Prostate gland (tissue), 2 donors: Measurements from ENCODE around the gene TERC. TPM values are rescaled to one million over a fixed set of nuclear protein-coding genes. Genes with fewer than 3 reads are reported as not detected.

Source experiments
- DNase-seq: peaks from one replicate; pipeline ENCODE4 v3.0.0-alpha.2; 2019; ENCODE audit warnings: low spot score
- H3K27ac ChIP-seq, 2 donors: fragments of 200-600 bp; sonication (generic); 2 replicates each; pipeline ENCODE4 v1.5.1; 2017 to 2019
- H3K27me3 ChIP-seq: fragments of 200-600 bp; sonication (generic); replicated peaks from 2 replicates; pipeline ENCODE4 v1.5.1; 2019; ENCODE audit not compliant: insufficient read depth
- H3K36me3 ChIP-seq, 2 donors: fragments of 200-600 bp; sonication (generic); 1 replicate in 1 of 2; 2 replicates in 1 of 2; pipeline versions ENCODE4 v1.5.1 to v1.8.1; 2017 to 2019
- H3K4me1 ChIP-seq: fragments of 200-600 bp; sonication (generic); replicated peaks from 2 replicates; pipeline ENCODE4 v1.5.1; 2019
- H3K4me3 ChIP-seq, 2 donors: fragments of 200-600 bp; sonication (generic); 2 replicates each; pipeline ENCODE4 v1.5.1; 2017 to 2019
- H3K9me3 ChIP-seq: fragments of 200-600 bp; sonication (generic); 2 replicates; pipeline ENCODE4 v1.5.1; 2017
- POLR2A ChIP-seq: fragments of 450-650 bp; IDR thresholded peaks from one replicate; pipeline ENCODE4 v1.6.1; 2016; ENCODE audit warnings: antibody characterized with exemption, mild to moderate bottlenecking
- POLR2AphosphoS5 ChIP-seq: sonication (generic); formaldehyde crosslinking; IDR thresholded peaks from one replicate; pipeline ENCODE4 v1.6.1; 2017; ENCODE audit warnings: antibody characterized with exemption
- WGBS: methylation state at CpG from one replicate; pipeline ENCODE4 v1.1.5; 2018; 5-methylcytosine and 5-hydroxymethylcytosine counted together
- intact Hi-C: fragments of 100-400 bp; cut with DNase I; formaldehyde crosslinking; loops from one replicate; pipeline ENCODE4 v1.14.2; 2022
- total RNA-seq, 2 donors: library from RNA; depleted of rRNA; stranded (reverse); fragments of >200 nt; gene quantifications; one replicate each; pipeline ENCODE4 v1.1.0, GENCODE V29; 2016
- TF ChIP-seq, protein P1 (sequence below), 4 experiments: fragments of 200-600 bp in 2 of 4; fragments of 450-650 bp in 2 of 4; sonication (generic) in 2 of 4; IDR thresholded peaks; 1 replicate in 3 of 4; 2 replicates in 1 of 4; pipeline ENCODE4 v1.5.1; 2016 to 2019; ENCODE audit warnings: antibody characterized with exemption in 4 of 4, mild to moderate bottlenecking in 2 of 4, moderate library complexity in 2 of 4

The TERC gene
- total RNA-seq, 2 donors from 2014 or later, result 128 to 1,013 TPM

DNA sequence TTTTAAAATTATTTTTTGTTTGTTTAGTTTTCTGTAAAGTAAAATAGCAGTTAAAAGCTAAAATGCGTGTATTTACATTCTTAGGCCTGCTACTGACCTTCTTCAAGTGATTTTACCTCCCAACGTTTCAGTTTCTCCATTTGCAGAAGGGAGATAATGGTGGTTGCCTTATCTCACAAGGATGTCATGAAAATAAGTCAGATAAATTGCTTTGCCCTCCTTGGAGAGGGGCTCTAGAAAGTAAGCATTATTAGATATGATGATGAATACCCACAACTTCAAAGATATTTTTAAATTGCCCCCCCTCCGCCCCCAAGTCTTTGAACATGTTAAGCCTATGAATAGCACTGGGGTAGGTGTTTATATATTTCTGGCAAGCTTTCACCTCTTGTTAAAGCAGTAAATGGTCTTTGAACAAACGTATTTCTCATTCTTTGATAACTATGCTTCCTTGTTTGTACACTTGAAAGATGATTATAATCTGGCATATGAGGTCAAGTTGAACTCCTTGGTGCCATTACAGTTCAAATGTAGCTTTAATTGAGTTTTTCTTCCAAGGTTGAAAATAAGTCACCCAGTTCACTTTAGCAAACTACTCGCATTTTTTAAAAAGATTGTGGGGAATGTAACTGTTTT is 6.4 kb downstream of the TERC start:
- 50% methylated on average over 5 of the region's 5 CpGs for WGBS

GRCh38 chr3:169755488-169755887 is 9.4 kb downstream of the TERC start:
- no peak overlapping the region for H3K4me3 ChIP-seq
- intact Hi-C loops, result no loop called here
- no peaks in the 10 kb centered on the region for H3K4me1 ChIP-seq
- no peak for DNase-seq
- H3K36me3 ChIP-seq, result no peaks in the 10 kb centered on the region
- 63% methylated on average over 2 of the region's 2 CpGs for WGBS
- H3K27me3 ChIP-seq, result no peaks in the 10 kb centered on the region
- no peak for TF ChIP-seq POLR2AphosphoS5
- TF ChIP-seq, protein P1, sequence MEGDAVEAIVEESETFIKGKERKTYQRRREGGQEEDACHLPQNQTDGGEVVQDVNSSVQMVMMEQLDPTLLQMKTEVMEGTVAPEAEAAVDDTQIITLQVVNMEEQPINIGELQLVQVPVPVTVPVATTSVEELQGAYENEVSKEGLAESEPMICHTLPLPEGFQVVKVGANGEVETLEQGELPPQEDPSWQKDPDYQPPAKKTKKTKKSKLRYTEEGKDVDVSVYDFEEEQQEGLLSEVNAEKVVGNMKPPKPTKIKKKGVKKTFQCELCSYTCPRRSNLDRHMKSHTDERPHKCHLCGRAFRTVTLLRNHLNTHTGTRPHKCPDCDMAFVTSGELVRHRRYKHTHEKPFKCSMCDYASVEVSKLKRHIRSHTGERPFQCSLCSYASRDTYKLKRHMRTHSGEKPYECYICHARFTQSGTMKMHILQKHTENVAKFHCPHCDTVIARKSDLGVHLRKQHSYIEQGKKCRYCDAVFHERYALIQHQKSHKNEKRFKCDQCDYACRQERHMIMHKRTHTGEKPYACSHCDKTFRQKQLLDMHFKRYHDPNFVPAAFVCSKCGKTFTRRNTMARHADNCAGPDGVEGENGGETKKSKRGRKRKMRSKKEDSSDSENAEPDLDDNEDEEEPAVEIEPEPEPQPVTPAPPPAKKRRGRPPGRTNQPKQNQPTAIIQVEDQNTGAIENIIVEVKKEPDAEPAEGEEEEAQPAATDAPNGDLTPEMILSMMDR (IDR thresholded peaks at IDR 0.05), result no peak
- no peak for TF ChIP-seq POLR2A
- H3K9me3 ChIP-seq, result no peaks in the 10 kb centered on the region
- no peak overlapping the region for H3K27ac ChIP-seq

More for the DNA sequence above, 6.4 kb downstream of the TERC start:
- no peaks in the 10 kb centered on the region for H3K9me3 ChIP-seq
- H3K4me3 ChIP-seq, result no peak overlapping the region
- H3K36me3 ChIP-seq, result no peaks in the 10 kb centered on the region
- no peak for TF ChIP-seq POLR2AphosphoS5
- TF ChIP-seq, protein P1 (IDR thresholded peaks at IDR 0.05), result no peak
- no peak for TF ChIP-seq POLR2A
- intact Hi-C loops, result no loop called here
- H3K27ac ChIP-seq, result no peak overlapping the region
- H3K27me3 ChIP-seq, result no peaks in the 10 kb centered on the region
- no peak for DNase-seq
- no peaks in the 10 kb centered on the region for H3K4me1 ChIP-seq

GRCh38 chr3:169754711-169755110 is 10.1 kb downstream of the TERC start:
- WGBS, result 57% methylated on average over 3 of the region's 3 CpGs
- Histone ChIP-seq H3K4me3 (no peak overlapping the region), H3K9me3 (no peaks in the 10 kb centered on the region), H3K36me3 (no peaks in the 10 kb centered on the region), H3K27me3 (no peaks in the 10 kb centered on the region), H3K4me1 (no peaks in the 10 kb centered on the region), H3K27ac (no peak overlapping the region)
- TF ChIP-seq POLR2A (no peak), POLR2AphosphoS5 (no peak)
- TF ChIP-seq, protein P1 (IDR thresholded peaks at IDR 0.05), result no peak
- intact Hi-C loops, result no loop called here
- no peak for DNase-seq

GRCh38 chr3:169751875-169752274 is 13.0 kb downstream of the TERC start:
- H3K4me1 ChIP-seq, result no peaks in the 10 kb centered on the region
- H3K4me3 ChIP-seq, result no peak overlapping the region
- no peaks in the 10 kb centered on the region for H3K36me3 ChIP-seq
- no peaks in the 10 kb centered on the region for H3K9me3 ChIP-seq
- no peak for DNase-seq
- intact Hi-C loops, result no loop called here
- no peak overlapping the region for H3K27ac ChIP-seq
- 74% methylated on average over 2 of the region's 2 CpGs for WGBS
- TF ChIP-seq, protein P1 (IDR thresholded peaks at IDR 0.05), result no peak
- no peak for TF ChIP-seq POLR2AphosphoS5
- TF ChIP-seq POLR2A, result no peak
- H3K27me3 ChIP-seq, result no peaks in the 10 kb centered on the region

- H3K4me3 ChIP-seq, result no peak overlapping the region
- H3K27ac ChIP-seq, result no peak overlapping the region
- no peak for DNase-seq
- H3K36me3 ChIP-seq, result no peaks in the 10 kb centered on the region
- no peaks in the 10 kb centered on the region for H3K4me1 ChIP-seq
- intact Hi-C loops, result no loop called here
- TF ChIP-seq POLR2AphosphoS5 (no peak), POLR2A (no peak)
- TF ChIP-seq, protein P1 (IDR thresholded peaks at IDR 0.05), result no peak
- WGBS, result 63% methylated on average over 2 of the region's 2 CpGs
- no peaks in the 10 kb centered on the region for H3K27me3 ChIP-seq
- H3K9me3 ChIP-seq, result no peaks in the 10 kb centered on the region
Measured at GRCh38 chr3:169750665-169751064, 14.2 kb downstream of the TERC start.
